CD4-positive, CD25-positive, alpha-beta regulatory T cell (primary cell): ENCODE data around the gene PRKD3. TPM values are rescaled to one million over a fixed set of nuclear protein-coding genes. Genes with fewer than 3 reads are reported as not detected.

Experiments used
- ATAC-seq, 2 donors: fragments of 150-1000 bp; cut with Tn5 transposase; one replicate each; pipeline ENCODE4 v1.10.0; 2021; ENCODE audit warnings: low read depth in 2 of 2, moderate number of reproducible peaks in 2 of 2, moderate library complexity in 1 of 2
- DNase-seq, 3 donors: peaks; one replicate each; pipeline versions ENCODE4 v3.0.0 to v3.0.0-alpha.2; 2012 to 2022; ENCODE audit warnings: mixed read lengths in 1 of 3
- H3K27ac ChIP-seq: one replicate; pipeline ENCODE4 v1.7.0; 2013; ENCODE audit warnings: mild to moderate bottlenecking, low read length; ENCODE audit not compliant: insufficient read depth, poor library complexity, severe bottlenecking
- H3K27me3 ChIP-seq: one replicate; pipeline ENCODE4 v1.7.0; 2013; ENCODE audit warnings: low read length; ENCODE audit not compliant: control insufficient read depth, insufficient read depth
- H3K36me3 ChIP-seq: one replicate; pipeline ENCODE4 v1.7.0; 2013; ENCODE audit warnings: mild to moderate bottlenecking, low read length, moderate library complexity; ENCODE audit not compliant: control insufficient read depth, insufficient read depth
- H3K4me1 ChIP-seq: 2 replicates; pipeline ENCODE4 v1.7.0; 2013; ENCODE audit warnings: mild to moderate bottlenecking, low read length; ENCODE audit not compliant: insufficient read depth, control insufficient read depth, poor library complexity, severe bottlenecking
- H3K4me3 ChIP-seq: one replicate; pipeline ENCODE4 v1.7.0; 2013; ENCODE audit warnings: low read depth, mild to moderate bottlenecking, low read length, moderate library complexity
- H3K9me3 ChIP-seq, 2 experiments: 1 replicate in 1 of 2; 2 replicates in 1 of 2; pipeline ENCODE4 v1.7.0; 2013; ENCODE audit warnings: low read length in 2 of 2, mild to moderate bottlenecking in 1 of 2, moderate library complexity in 1 of 2; ENCODE audit not compliant: control insufficient read depth in 2 of 2
- H3K27ac Mint-ChIP-seq, 3 donors: one replicate each; pipeline ENCODE4 v1.8.0; 2020 to 2022; ENCODE audit warnings: mild to moderate bottlenecking in 3 of 3, mixed read lengths in 3 of 3, moderate library complexity in 2 of 3
- H3K27me3 Mint-ChIP-seq: one replicate; pipeline ENCODE4 v1.8.0; 2022; ENCODE audit warnings: mild to moderate bottlenecking, mixed read lengths
- H3K36me3 Mint-ChIP-seq: one replicate; pipeline ENCODE4 v1.8.0; 2020; ENCODE audit warnings: mixed read lengths
- H3K4me1 Mint-ChIP-seq, 4 donors: one replicate each; pipeline ENCODE4 v1.8.0; 2020 to 2022; ENCODE audit warnings: mixed read lengths in 4 of 4, mild to moderate bottlenecking in 1 of 4
- H3K4me3 Mint-ChIP-seq, 4 donors: one replicate each; pipeline ENCODE4 v1.8.0; 2020 to 2022; ENCODE audit warnings: mild to moderate bottlenecking in 4 of 4, mixed read lengths in 4 of 4, moderate library complexity in 3 of 4
- H3K9me3 Mint-ChIP-seq, 7 donors: one replicate each; pipeline ENCODE4 v1.8.0; 2020 to 2022; ENCODE audit warnings: mixed read lengths in 7 of 7, mild to moderate bottlenecking in 3 of 7, moderate library complexity in 2 of 7
- polyA plus RNA-seq, 4 donors: library from polyadenylated mRNA; unstranded; fragments of 300-500 nt; fragmentation: Illumina TruSeq; gene quantifications; one replicate each; pipeline ENCODE4 v1.2.3, GENCODE V29; 2021
- total RNA-seq: library from RNA; stranded (reverse); gene quantifications from one replicate; pipeline ENCODE4 v1.2.3, GENCODE V29; 2022

Gene PRKD3
- total and polyA plus RNA-seq, 5 donors from 2014 or later, result 5.3 to 19.7 (median 15.9) TPM

DNA sequence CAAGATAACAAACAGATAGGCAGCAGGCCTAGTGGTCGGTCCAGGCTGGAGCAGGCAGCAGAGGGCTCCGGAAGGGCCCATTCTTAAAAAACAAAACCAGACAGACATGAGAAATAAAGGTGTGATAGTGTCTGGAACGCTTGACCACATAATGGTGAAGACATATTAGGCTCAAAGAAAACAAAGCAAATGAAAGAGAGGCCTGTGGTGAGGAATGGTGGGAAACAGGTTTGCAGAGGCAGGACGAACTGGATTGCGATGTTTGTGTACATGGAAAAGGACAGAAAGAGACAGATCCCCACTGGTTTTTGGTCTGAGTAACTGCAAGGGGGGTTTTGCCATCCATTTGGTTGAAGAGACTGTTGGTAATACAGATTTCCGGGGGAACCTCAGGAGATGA is 39.7 kb upstream of the PRKD3 start:
- no peak overlapping the region for H3K4me3 Mint-ChIP-seq
- ATAC-seq (no peak), DNase-seq (no peak)
- no peak overlapping the region for H3K27ac Mint-ChIP-seq
- H3K27me3 ChIP-seq, result peaks cover 30% of the 10 kb centered on the region
- no peaks in the 10 kb centered on the region for H3K36me3 Mint-ChIP-seq
- H3K4me3 ChIP-seq, result no peak overlapping the region
- H3K36me3 ChIP-seq, result no peaks in the 10 kb centered on the region
- no peak overlapping the region for H3K27ac ChIP-seq
- H3K27me3 Mint-ChIP-seq, result peaks cover 53% of the 10 kb centered on the region
- H3K9me3 ChIP-seq, result no peaks in the 10 kb centered on the region
- peaks cover 0 to 3% (median 0%) of the 10 kb centered on the region in 7 donors for H3K9me3 Mint-ChIP-seq
- H3K4me1 ChIP-seq, result no peaks in the 10 kb centered on the region
- H3K4me1 Mint-ChIP-seq, result peaks cover 0 to 20% (median 11%) of the 10 kb centered on the region in 4 donors

DNA sequence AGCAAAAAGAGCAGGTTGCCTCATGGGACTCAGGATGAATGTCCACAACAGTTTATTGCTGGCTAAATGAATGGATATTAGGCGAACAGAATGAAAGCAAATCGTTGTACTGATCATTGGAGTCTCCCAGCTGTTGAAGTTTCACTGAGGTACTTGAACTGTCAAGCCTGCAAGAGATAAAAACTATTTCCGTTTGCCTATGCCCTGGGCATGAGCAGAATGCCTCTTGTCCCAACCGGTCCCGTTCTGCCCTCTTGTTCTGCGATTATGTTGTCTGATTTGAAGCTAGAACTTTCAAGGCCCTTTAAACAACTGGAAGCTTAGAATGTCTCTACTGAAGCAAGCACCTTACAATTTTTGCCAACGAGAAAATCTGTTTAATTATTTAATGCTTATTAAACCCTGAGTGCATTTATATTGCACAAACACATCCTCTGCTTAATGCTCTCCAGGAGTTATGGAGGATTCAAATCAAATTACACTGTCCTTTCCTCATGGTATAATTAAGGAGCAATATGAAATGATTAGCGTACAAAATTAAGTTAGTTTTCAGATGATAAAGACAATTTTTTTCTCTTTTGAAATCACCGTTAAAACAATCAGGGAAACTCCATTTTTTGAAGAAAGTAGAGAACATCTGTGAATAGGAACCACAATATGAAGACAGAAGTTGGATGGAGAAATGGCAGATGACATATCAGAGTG is 37.5 kb upstream of the PRKD3 start:
- Histone ChIP-seq H3K9me3 (no peaks in the 10 kb centered on the region), H3K36me3 (no peaks in the 10 kb centered on the region), H3K4me3 (no peak overlapping the region), H3K27ac (no peak overlapping the region), H3K4me1 (no peaks in the 10 kb centered on the region), H3K27me3 (peaks cover 34% of the 10 kb centered on the region)
- H3K27ac Mint-ChIP-seq, result no peak overlapping the region
- peaks cover 49% of the 10 kb centered on the region for H3K27me3 Mint-ChIP-seq
- no peaks in the 10 kb centered on the region for H3K36me3 Mint-ChIP-seq
- H3K4me3 Mint-ChIP-seq, result no peak overlapping the region
- H3K9me3 Mint-ChIP-seq, result peaks cover 0 to 3% (median 0%) of the 10 kb centered on the region in 7 donors
- DNase-seq, result no peak
- ATAC-seq, result no peak
- H3K4me1 Mint-ChIP-seq, result peaks cover 0 to 10% (median 1%) of the 10 kb centered on the region in 4 donors

DNA sequence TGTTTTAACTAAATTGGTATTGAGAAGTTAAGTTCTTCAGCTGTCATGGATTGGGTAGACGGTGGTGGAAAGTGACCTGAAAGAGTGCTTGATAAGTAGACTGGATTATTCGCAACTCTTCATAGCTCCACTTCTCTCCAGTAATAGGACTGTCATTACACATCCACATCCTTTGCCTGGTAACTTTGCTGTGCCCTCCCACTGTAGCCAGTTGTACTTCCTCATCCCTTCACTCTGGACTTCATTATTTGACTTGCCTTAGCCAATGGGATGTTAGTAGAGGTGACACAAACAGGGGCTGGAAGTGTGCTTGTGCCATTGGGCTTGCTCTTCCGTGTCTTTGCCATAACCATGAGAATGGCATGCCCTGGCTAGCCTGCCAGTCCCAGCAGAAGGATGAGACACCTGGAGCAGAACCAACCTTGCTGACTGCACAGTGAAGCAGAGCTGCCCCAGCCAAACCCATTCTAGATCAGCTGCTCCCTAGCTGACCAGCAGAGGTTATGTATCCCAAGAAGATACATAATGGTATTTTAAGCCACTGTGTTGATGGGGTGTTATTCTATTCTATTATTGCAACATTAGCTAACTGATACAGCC is 36.7 kb upstream of the PRKD3 start:
- Mint-ChIP-seq H3K4me1 (peaks cover 0 to 2% (median 0%) of the 10 kb centered on the region in 4 donors), H3K27me3 (peaks cover 53% of the 10 kb centered on the region), H3K36me3 (no peaks in the 10 kb centered on the region), H3K4me3 (no peak overlapping the region), H3K27ac (no peak overlapping the region), H3K9me3 (peaks cover 0 to 2% (median 0%) of the 10 kb centered on the region in 7 donors)
- Histone ChIP-seq H3K4me1 (no peaks in the 10 kb centered on the region), H3K27me3 (peaks cover 30% of the 10 kb centered on the region), H3K9me3 (no peaks in the 10 kb centered on the region), H3K4me3 (no peak overlapping the region), H3K36me3 (no peaks in the 10 kb centered on the region), H3K27ac (no peak overlapping the region)
- DNase-seq (no peak), ATAC-seq (no peak)

DNA sequence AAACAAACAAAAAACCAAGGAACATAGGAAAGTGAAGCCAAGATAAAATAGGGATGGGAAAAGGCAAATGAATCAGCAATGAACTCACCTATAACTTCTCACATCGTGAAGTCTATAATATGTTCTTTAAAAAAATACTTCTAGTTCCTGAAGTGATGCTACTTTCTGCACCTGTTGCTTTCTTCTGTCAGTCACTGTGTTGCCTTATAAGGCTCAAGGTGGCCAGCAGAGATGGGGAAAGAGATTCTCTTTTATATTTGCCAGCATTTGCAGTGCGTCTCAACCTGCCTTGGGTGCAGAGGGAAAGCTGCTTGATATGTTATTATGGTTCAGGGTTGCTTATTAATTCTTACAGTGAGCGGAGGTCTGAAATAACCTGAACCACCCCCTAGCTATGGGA is 33.8 kb upstream of the PRKD3 start:
- H3K27ac Mint-ChIP-seq, result no peak overlapping the region
- Histone ChIP-seq H3K4me1 (no peaks in the 10 kb centered on the region), H3K27ac (no peak overlapping the region), H3K9me3 (no peaks in the 10 kb centered on the region), H3K4me3 (no peak overlapping the region), H3K36me3 (no peaks in the 10 kb centered on the region), H3K27me3 (peaks cover 28% of the 10 kb centered on the region)
- H3K4me3 Mint-ChIP-seq, result no peak overlapping the region
- no peak for DNase-seq
- H3K36me3 Mint-ChIP-seq, result no peaks in the 10 kb centered on the region
- no peaks in the 10 kb centered on the region for H3K9me3 Mint-ChIP-seq
- peaks cover 74% of the 10 kb centered on the region for H3K27me3 Mint-ChIP-seq
- ATAC-seq, result no peak
- H3K4me1 Mint-ChIP-seq, result no peaks in the 10 kb centered on the region

DNA sequence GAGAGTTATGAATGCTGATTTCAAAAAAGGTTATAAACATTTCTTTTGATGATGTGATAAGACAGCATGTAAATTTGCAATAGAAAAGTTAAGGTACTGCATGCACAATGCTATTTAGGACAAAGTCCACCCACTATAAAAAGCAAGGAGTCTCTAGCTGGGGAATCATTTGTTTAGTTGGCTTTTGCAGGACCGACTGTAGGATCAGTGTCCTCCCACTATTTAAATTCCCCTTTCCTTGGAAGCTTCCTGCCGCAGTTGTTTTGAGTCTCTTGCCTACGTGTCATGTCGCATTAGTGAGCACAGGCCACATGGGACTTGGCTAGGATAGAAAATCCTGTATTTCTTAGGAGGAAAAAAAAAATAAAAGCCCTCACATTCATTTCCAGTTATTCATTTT is 32.9 kb upstream of the PRKD3 start:
- no peak overlapping the region for H3K4me3 Mint-ChIP-seq
- Histone ChIP-seq H3K36me3 (no peaks in the 10 kb centered on the region), H3K4me3 (no peak overlapping the region), H3K9me3 (no peaks in the 10 kb centered on the region), H3K27ac (no peak overlapping the region), H3K4me1 (no peaks in the 10 kb centered on the region), H3K27me3 (peaks cover 26% of the 10 kb centered on the region)
- no peaks in the 10 kb centered on the region for H3K4me1 Mint-ChIP-seq
- H3K36me3 Mint-ChIP-seq, result no peaks in the 10 kb centered on the region
- DNase-seq (no peak), ATAC-seq (no peak)
- H3K27ac Mint-ChIP-seq, result no peak overlapping the region
- no peaks in the 10 kb centered on the region for H3K9me3 Mint-ChIP-seq
- peaks cover 73% of the 10 kb centered on the region for H3K27me3 Mint-ChIP-seq

DNA sequence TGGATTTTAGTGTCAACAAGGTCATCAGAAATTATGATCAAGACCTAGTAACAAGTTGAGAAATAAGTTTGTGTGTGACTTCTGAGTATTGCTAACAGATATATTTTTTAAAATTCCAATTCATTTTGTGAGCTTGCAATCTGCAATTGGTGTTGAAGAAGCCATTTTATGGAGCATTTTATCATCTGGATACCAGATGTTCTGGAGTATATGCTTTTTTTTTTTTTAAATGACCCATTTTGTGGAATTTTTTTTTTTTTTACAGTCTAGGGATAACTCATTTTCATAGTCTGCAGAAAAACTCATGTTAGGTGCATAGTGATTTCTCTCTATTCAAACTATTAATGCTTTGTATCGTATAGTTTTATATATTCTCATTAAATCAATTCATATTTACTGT is 32.4 kb upstream of the PRKD3 start:
- Mint-ChIP-seq H3K27ac (no peak overlapping the region), H3K4me1 (no peaks in the 10 kb centered on the region), H3K9me3 (no peaks in the 10 kb centered on the region), H3K4me3 (no peak overlapping the region), H3K27me3 (peaks cover 68% of the 10 kb centered on the region), H3K36me3 (no peaks in the 10 kb centered on the region)
- peaks cover 25% of the 10 kb centered on the region for H3K27me3 ChIP-seq
- no peaks in the 10 kb centered on the region for H3K36me3 ChIP-seq
- H3K27ac ChIP-seq, result no peak overlapping the region
- H3K4me1 ChIP-seq, result no peaks in the 10 kb centered on the region
- H3K9me3 ChIP-seq, result no peaks in the 10 kb centered on the region
- ATAC-seq, result no peak
- H3K4me3 ChIP-seq, result no peak overlapping the region
- no peak for DNase-seq

DNA sequence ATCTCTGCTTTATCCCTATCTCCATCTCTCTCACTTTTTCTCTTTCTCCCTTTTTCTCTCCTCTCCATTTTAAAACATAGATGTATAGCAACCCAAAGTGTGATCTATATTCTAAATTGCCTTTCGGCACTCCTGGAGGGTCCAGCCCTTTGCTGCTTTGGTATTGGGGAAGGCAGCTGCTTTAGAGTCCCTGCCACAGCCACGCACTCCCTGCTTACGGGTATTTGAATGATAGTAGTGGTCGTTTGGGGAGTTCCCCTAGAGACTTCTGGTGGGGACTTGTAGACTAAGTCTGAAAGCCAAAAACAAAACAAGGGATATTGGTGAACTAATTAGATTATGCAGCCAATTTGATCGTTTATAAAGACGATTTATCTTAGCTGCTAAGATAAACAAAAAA is 31.7 kb upstream of the PRKD3 start:
- no peak overlapping the region for H3K4me3 ChIP-seq
- H3K27ac Mint-ChIP-seq, result no peak overlapping the region
- no peaks in the 10 kb centered on the region for H3K4me1 Mint-ChIP-seq

DNA sequence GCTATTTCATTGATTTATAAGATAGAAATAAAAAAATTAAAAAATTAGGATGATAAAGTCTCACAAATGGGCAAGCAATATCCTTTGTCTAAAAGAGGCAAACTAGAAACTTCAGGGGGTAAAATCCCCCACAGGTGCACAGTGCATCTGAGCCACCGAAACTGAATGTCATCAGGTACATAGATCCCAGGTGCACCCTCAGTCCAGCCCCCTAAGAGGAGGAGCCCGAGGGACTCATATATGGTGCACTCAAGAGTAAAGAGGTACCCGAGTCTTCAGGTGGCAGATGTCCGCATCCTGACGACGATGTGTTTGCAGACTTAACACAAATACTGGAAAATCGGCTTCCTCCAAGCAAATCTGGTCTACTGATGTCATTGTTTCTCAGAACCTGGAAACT is 31.1 kb upstream of the PRKD3 start:
- H3K4me3 Mint-ChIP-seq, result no peak overlapping the region
- no peak overlapping the region for H3K27ac ChIP-seq
- no peaks in the 10 kb centered on the region for H3K9me3 ChIP-seq
- no peaks in the 10 kb centered on the region for H3K36me3 ChIP-seq
- DNase-seq (no peak), ATAC-seq (no peak)
- H3K4me1 Mint-ChIP-seq, result no peaks in the 10 kb centered on the region
- peaks cover 26% of the 10 kb centered on the region for H3K27me3 ChIP-seq
- H3K36me3 Mint-ChIP-seq, result no peaks in the 10 kb centered on the region
- H3K27me3 Mint-ChIP-seq, result peaks cover 66% of the 10 kb centered on the region
- H3K9me3 Mint-ChIP-seq, result no peaks in the 10 kb centered on the region
- H3K4me3 ChIP-seq, result no peak overlapping the region
- no peaks in the 10 kb centered on the region for H3K4me1 ChIP-seq
- H3K27ac Mint-ChIP-seq, result no peak overlapping the region

More for the DNA sequence above, 31.7 kb upstream of the PRKD3 start:
- peaks cover 24% of the 10 kb centered on the region for H3K27me3 ChIP-seq
- DNase-seq (no peak), ATAC-seq (no peak)
- no peak overlapping the region for H3K27ac ChIP-seq
- H3K9me3 ChIP-seq, result no peaks in the 10 kb centered on the region
- Mint-ChIP-seq H3K36me3 (no peaks in the 10 kb centered on the region), H3K27me3 (peaks cover 66% of the 10 kb centered on the region), H3K4me3 (no peak overlapping the region), H3K9me3 (no peaks in the 10 kb centered on the region)
- H3K4me1 ChIP-seq, result no peaks in the 10 kb centered on the region
- no peaks in the 10 kb centered on the region for H3K36me3 ChIP-seq
